Right forelimb (tissue), 1 donor: ENCODE measurements around the gene GPATCH3.
A peak's percentile ranks its signal among the peaks of the same experiment; 100 is the strongest.
"Not testable (repeated sequence)": the region's sequence is repeated elsewhere in the genome, so short reads cannot be mapped to it uniquely, and the experiment has no call there.

Source experiments
- DNase-seq: peaks from one replicate; pipeline ENCODE4 v3.0.0-alpha.2; 2018

The GPATCH3 gene

GRCh38 chr1:26900001-26900814 lies at the start of gene GPATCH3:
Gene GPATCH3 (minus strand): TSS chr1:26900467. CDS start chr1:26900442, 25 bp downstream.
- DNase-seq, result peak; percentile 95

GRCh38 chr1:26949926-26950319 lies 49.7 kb upstream of the GPATCH3 start:
- DNase-seq, result no peak

GRCh38 chr1:26949266-26949925 lies 49.1 kb upstream of the GPATCH3 start:
- no peak for DNase-seq

- DNase-seq, result not testable (repeated sequence)
Measured at GRCh38 chr1:26948725-26949057, 48.4 kb upstream of the GPATCH3 start.

- no peak for DNase-seq
Measured at GRCh38 chr1:26946270-26946669, 46.0 kb upstream of the GPATCH3 start.

GRCh38 chr1:26945728-26946127 lies 45.5 kb upstream of the GPATCH3 start:
- no peak for DNase-seq

GRCh38 chr1:26945138-26945537 lies 44.9 kb upstream of the GPATCH3 start:
- no peak for DNase-seq

- no peak for DNase-seq
Measured at GRCh38 chr1:26942656-26943055, 42.4 kb upstream of the GPATCH3 start.

GRCh38 chr1:26941311-26941710 lies 41.0 kb upstream of the GPATCH3 start:
- no peak for DNase-seq

GRCh38 chr1:26938659-26939025 lies 38.4 kb upstream of the GPATCH3 start:
- no peak for DNase-seq

- no peak for DNase-seq
Measured at GRCh38 chr1:26938004-26938658, 37.9 kb upstream of the GPATCH3 start.

- no peak for DNase-seq
Measured at GRCh38 chr1:26936823-26937222, 36.6 kb upstream of the GPATCH3 start.

GRCh38 chr1:26932531-26932930 lies 32.3 kb upstream of the GPATCH3 start:
- no peak for DNase-seq

- no peak for DNase-seq
Measured at GRCh38 chr1:26923711-26924110, 23.4 kb upstream of the GPATCH3 start.

- DNase-seq, result no peak
Measured at GRCh38 chr1:26922901-26923300, 22.6 kb upstream of the GPATCH3 start.

GRCh38 chr1:26922431-26922729 lies 22.1 kb upstream of the GPATCH3 start:
- no peak for DNase-seq

GRCh38 chr1:26921540-26922430 lies 21.5 kb upstream of the GPATCH3 start, which contains the start of gene NUDC:
Gene NUDC (plus strand): TSS chr1:26921743. CDS start chr1:26921849, 106 bp downstream.
- peak; percentile 96 for DNase-seq

GRCh38 chr1:26921126-26921539 lies 20.9 kb upstream of the GPATCH3 start:
- DNase-seq, result no peak

- no peak for DNase-seq
Measured at GRCh38 chr1:26915204-26915842, 15.1 kb upstream of the GPATCH3 start.

- no peak for DNase-seq
Measured at GRCh38 chr1:26913754-26914619, 13.7 kb upstream of the GPATCH3 start, which contains the start of gene NR0B2. Gene NR0B2 (minus strand): TSS chr1:26913975. CDS start chr1:26913940, 35 bp downstream.

- no peak for DNase-seq
Measured at GRCh38 chr1:26913389-26913753, 13.1 kb upstream of the GPATCH3 start.

GRCh38 chr1:26912147-26912490 lies 11.9 kb upstream of the GPATCH3 start:
- DNase-seq, result no peak
